GM18870 (cell line): ENCODE results near the gene GORASP2.

Experiments
- ATAC-seq: cut with Tn5 transposase; IDR thresholded peaks from one replicate; pipeline ENCODE4 v1.9.1; 2021; ENCODE audit warnings: moderate library complexity; ENCODE audit not compliant: unreplicated experiment

The GORASP2 gene

DNA sequence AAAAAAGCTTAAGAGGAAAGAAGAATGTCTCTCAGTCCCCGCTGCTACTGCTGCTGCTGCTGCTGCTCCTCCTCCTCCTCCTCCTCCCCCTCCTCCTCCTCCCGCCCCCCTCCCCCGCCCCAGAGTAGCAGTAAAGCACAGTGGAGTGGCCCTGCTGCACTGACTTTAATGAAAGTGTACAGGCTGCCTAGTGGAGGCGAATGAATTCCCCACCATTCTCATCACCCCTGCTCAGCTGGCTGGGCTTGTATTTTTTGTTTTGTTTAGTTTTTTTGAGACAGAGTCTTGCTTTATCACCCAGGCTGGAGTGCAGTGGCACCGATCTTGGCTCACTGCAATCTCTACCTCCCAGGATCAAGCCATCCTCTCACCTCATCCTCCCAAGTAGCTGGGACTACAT, 34.3 kb downstream of the GORASP2 start:
- no peak for ATAC-seq

- ATAC-seq: no peak
These were observed 36.6 kb downstream of the GORASP2 start for GRCh38 chr2:170965446-170966225.

DNA sequence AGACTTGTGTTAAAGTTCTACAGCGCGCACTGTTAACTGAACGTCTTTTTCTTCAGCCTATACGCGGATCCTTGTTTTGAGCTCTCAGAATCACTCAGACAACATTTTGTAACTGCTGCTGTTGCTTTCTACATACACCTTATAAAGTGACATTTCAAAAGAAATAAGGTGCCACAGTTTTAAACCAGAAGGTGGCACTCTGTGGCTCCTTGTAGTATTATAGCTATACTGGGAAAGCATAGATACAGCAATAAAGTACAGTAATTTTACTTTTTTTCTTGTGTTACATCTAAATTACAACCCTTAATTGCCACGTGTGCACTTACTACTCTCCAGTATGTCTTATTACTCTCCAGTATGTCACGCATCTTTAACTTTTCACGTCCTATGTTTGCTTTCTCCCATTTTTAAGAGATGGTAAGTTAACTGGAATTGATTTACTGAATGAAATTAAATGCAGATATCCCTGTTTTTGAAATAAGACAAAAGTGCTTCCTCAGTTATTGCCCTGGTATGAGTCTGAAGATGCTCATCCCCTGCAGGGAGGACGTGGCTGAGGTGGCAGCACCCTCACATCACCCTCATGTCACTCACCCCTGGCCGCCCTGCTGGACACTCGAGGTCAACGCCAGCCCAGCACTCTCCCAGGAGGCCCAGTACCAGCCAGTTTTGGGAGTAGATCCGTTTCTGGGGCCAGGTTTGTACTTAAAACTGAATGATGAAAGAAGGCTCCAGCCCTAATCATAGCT, 37.8 kb downstream of the GORASP2 start:
- ATAC-seq: no peak

DNA sequence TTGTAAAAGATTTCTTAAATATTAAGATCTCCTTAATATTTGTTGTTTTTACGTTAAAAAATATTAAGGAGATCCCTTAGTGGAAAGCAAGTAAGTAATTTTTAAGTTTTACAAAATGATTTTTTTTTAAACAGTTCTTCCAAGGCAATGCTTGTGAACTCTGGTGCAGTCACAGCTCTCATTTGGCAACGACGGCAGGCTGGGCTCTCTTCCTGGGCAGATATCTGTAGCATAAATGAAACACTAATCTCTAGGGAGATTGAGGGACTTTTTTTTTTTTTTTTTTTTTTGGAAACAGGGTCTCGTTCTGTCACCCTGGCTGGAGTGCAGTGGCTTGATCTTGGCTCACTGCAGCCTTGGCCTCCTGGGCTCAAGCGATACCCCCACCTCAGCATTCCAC, 38.5 kb downstream of the GORASP2 start:
- no peak for ATAC-seq

- ATAC-seq: no peak
These were observed 39.4 kb downstream of the GORASP2 start for GRCh38 chr2:170968205-170969003.

DNA sequence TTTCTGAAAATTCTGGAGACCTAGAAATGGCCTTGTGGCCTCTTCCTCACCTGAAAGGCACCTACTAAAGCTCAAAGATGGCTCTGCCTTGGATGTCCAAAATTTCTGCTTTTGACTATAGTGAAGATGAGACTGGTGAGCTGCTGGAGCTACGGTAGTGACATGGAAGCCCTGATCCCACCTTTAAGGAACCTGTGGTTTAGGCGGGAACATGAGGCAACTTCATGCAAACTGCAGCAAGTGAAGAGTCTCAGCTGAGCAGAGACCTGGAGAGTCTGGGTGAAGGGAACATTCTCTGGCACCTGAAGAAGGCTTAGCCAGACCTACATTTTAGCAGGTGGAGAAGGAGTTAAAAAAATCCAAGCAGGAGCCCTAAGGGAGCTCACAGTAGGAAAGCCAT, 40.0 kb downstream of the GORASP2 start:
- ATAC-seq: no peak

- no peak for ATAC-seq
These were observed 40.9 kb downstream of the GORASP2 start for GRCh38 chr2:170969872-170970496.

DNA sequence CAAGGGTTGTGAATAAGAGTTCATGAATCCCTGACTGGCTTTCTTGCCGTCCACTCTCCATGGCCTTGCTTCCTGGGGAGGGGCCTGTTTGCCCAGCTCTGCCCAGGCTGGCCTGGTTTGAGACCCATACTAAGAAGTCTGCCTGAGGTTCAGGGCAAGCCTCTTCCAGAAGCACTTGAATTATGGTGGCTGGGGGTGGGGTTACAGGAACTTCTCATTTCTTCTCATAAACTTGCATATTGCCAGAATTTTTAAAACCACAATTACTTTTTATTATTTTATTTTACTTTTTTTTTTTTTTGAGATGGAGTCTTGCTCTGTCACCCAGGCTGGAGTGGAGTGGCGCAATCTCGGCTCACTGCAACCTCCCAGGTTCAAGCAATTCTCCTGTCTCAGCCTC, 42.0 kb downstream of the GORASP2 start:
- no peak for ATAC-seq

DNA sequence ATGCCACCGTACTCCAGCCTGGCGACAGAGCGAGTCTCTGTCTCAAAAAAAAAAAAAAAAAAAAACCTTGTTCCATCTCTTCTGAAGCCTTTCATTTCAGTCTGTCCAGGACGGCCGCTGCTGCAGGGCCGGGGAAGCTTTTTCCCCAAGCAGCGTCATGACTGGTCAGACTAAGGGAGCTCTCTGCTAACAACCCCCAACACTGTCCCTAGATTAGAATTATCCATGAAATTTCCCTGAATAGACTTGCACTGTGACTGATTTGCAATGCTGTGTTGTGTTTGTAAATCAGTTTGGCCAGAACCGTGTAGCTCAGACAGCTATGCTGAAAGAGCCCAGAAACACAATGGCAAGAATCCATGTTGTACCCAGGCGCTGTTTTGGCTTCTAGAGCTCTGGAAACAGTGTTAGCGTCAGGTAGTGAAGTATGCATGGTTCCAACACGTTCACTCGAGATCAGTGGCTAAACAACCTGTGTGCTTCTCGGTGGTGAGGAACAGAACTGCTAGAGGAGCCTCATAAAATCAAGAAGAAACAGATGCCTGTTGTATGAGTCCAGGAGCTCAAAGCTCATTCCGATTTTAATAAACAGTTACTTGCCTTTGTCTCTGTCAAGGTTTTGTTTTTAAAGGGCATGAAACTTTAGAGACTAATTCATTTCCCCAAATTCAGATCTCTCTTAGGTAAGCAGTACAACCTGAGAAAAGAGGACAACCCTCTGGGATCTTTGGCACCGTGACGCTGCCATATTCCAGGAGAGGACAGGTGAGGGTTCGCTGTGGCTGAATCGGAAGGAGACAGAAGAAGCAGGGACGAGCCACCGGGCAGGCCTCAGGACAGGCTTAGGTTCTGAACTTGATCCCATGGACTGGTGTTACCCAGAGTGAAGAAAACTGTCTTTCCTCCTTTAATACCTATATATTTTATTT, 43.5 kb downstream of the GORASP2 start:
- ATAC-seq: no peak

DNA sequence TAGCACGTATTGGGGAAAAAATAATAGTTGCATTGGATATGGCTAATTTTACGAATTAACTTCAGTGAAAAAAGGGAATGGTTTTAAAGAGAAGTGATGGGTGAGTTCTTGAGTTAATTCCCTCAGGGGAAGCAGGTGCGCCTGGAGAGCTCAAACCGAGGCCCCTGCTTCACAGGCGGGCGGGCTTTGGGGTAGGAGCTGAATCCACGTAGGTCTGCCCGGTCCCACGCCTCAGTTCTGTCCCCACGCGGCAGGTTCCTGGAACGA, 44.1 kb downstream of the GORASP2 start:
- ATAC-seq: no peak

GRCh38 chr2:170973492-170974303, 44.6 kb downstream of the GORASP2 start:
- ATAC-seq: peak; percentile 71

DNA sequence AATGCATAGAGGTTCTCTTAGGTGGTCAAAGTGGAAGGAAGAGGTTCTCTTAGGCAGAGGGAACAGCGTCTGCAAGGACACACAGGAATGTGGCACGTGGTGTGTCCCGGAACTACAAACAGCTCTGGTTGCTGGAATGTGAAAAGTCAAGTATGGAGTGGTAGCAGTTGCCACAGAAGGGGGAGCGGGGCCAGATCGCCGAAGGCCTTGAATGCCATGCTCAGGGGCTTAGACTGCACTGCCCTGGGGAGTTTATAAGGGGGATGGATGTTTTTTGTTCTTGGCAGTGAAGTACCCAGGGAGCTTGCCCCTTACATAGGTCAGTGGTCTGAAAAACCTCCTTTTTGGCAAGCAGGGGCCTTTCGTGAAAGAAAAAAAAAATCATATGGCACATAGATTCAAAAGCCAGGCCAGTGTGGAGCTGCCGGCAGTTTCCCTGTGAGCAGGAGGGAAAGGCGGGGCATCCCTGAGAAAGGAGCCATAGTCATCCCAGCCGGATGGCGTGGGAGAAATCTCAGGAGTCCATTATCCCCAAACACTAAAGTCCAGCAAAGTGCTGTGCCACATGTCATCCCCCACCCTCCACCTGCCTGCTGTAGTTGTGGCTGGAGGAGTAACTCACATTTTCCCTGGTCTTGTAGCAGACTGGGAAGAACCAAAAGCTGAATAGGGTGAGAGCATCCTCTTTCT, 45.4 kb downstream of the GORASP2 start:
- no peak for ATAC-seq

DNA sequence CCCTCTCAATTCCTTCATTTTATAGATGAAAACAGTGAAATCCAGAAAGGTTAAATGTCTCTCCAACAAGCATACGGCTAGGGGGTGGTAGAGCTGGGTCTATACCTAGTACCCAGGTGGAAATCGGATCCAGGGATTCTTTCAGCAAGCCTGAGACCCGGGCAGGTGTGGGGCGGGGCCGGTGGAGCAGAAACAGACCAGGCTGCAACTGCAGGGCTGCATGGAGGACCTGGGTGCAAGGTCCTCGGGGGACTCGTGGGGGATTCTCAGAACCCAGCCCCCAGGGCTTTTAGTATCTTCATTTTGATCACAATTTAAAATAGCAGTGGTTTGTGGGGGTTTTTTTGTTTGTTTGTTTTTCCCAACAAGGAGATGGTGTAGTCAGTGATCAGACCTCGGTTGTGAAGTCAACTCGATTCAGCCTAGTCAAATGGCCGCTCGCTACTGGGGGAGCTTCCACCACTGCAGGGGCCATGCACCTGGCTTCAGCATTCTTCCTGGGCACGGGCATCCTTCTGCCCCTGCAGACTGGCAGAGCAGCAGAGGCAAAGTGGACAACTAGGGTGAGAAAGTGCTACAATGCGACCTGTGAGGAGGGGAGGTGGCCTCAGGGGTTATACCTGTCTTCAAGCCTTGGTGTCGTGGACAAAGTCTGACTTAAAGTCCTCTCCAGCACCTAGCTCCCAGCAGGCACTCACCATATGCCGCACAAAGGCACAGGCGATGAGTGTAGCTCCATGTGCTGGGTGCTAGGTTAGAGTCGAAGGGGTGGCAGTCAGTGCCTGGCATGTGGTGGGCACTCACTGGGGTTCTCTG, 46.3 kb downstream of the GORASP2 start:
- ATAC-seq: no peak

GRCh38 chr2:170975943-170976270, 46.9 kb downstream of the GORASP2 start:
- ATAC-seq: no peak

GRCh38 chr2:170984079-170984478, 55.0 kb downstream of the GORASP2 start:
- no peak for ATAC-seq

- no peak for ATAC-seq
These were observed 56.4 kb downstream of the GORASP2 start for GRCh38 chr2:170985407-170985806.

DNA sequence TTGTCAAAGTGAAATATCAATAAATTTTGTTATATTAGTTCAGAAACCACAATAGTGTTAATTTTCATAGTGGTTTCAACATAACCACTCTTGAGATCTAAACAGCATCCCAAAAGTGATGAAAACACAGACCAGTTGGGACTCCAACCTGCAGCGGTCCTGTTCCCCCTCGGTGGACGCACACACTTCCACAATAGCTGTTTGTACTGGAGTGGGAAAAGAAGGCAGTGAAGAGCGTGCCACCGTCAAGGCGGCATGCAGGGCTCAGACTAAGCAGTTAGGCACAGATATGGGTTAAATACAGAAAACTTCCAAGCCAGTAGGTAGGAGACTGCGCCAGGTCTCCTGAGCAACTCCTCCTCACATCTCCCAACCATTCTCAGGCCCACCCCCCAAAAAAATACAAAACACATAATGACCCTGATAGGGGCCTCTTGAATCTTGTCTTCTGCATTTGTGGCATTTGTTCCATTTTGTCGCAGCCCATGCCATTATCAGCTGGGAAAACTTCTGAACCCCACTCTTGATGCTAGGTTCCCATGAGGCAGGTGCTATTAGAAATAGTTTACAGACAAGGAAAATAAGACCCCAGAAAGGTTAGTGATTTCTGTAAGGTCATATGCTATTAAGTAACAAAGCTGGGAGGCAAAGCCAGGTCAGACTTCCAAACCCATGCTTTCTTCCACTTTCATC, 57.7 kb downstream of the GORASP2 start:
- no peak for ATAC-seq
